Spleen (tissue), 11 donors: ENCODE measurements around the gene ATXN8OS. TPM values are rescaled to one million over a fixed set of nuclear protein-coding genes. Genes with fewer than 3 reads are reported as not detected.

Source experiments
- DNase-seq: peaks from one replicate; pipeline ENCODE4 v3.0.0-alpha.2; 2020
- H3K27ac ChIP-seq, 8 donors: fragments of 200-600 bp; sonication (generic) in 7 of 8; 1 replicate in 4 of 8; 2 replicates in 4 of 8; pipeline versions ENCODE4 v1.5.0 to v1.8.0; 2016 to 2021; ENCODE audit warnings: inconsistent platforms in 4 of 8, mild to moderate bottlenecking in 4 of 8, moderate library complexity in 1 of 8
- H3K27me3 ChIP-seq, 7 donors: fragments of 200-600 bp; sonication (generic) in 6 of 7; replicated peaks in 1 of 7; 1 replicate in 4 of 7; 2 replicates in 3 of 7; pipeline versions ENCODE4 v1.5.0 to v1.8.0; 2016 to 2021; ENCODE audit warnings: inconsistent platforms in 3 of 7, mild to moderate bottlenecking in 1 of 7
- H3K36me3 ChIP-seq, 6 donors: fragments of 200-600 bp; sonication (generic) in 5 of 6; 1 replicate in 4 of 6; 2 replicates in 2 of 6; pipeline versions ENCODE4 v1.5.0 to v1.8.0; 2016 to 2021; ENCODE audit warnings: inconsistent platforms in 2 of 6
- H3K4me1 ChIP-seq, 6 donors: fragments of 200-600 bp; sonication (generic) in 5 of 6; 1 replicate in 3 of 6; 2 replicates in 3 of 6; pipeline versions ENCODE4 v1.5.0 to v1.8.0; 2016 to 2021; ENCODE audit warnings: inconsistent platforms in 3 of 6
- H3K4me3 ChIP-seq, 8 donors: fragments of 200-600 bp; sonication (generic) in 7 of 8; 1 replicate in 4 of 8; 2 replicates in 4 of 8; pipeline versions ENCODE4 v1.5.0 to v1.8.0; 2016 to 2021; ENCODE audit warnings: inconsistent platforms in 4 of 8, mild to moderate bottlenecking in 4 of 8, moderate library complexity in 2 of 8
- H3K9me3 ChIP-seq, 8 donors: fragments of 200-600 bp; sonication (generic) in 7 of 8; 1 replicate in 4 of 8; 2 replicates in 4 of 8; pipeline versions ENCODE4 v1.5.0 to v1.8.0; 2016 to 2021; ENCODE audit warnings: inconsistent platforms in 4 of 8
- CTCF ChIP-seq, 11 experiments: fragments of 200-600 bp in 7 of 11; fragments of 450-650 bp in 4 of 11; sonication (generic) in 4 of 11; IDR thresholded peaks in 8 of 11; conservative IDR thresholded peaks in 3 of 11; 1 replicate in 7 of 11; 2 replicates in 4 of 11; pipeline versions ENCODE4 v1.4.0 to v1.8.0; 2016 to 2021; ENCODE audit warnings: antibody characterized with exemption in 11 of 11, inconsistent platforms in 4 of 11, mild to moderate bottlenecking in 1 of 11
- POLR2A ChIP-seq, 3 donors: fragments of 450-650 bp; IDR thresholded peaks; one replicate each; pipeline ENCODE4 v1.5.1; 2017; ENCODE audit warnings: antibody characterized with exemption in 3 of 3, mild to moderate bottlenecking in 1 of 3
- POLR2AphosphoS5 ChIP-seq, 3 donors: sonication (generic); formaldehyde crosslinking; IDR thresholded peaks; one replicate each; pipeline ENCODE4 v1.5.1; 2017; ENCODE audit warnings: antibody characterized with exemption in 3 of 3
- WGBS, 5 donors: extraction: QIAGEN DNeasy Blood & Tissue Kit in 3 of 5; methylation state at CpG; one replicate each; pipeline versions ENCODE4 v1.1.5 to v1.1.7; 2013 to 2018; 5-methylcytosine and 5-hydroxymethylcytosine counted together
- intact Hi-C: fragments of 100-400 bp; cut with DNase I; formaldehyde crosslinking; loops from one replicate; pipeline ENCODE4 v1.15.0; 2023; ENCODE audit warnings: low total_unique reads
- polyA plus RNA-seq, 3 donors: library from polyadenylated mRNA; stranded (reverse); fragments of 200-250 nt; gene quantifications; one replicate each; pipeline ENCODE4 v1.2.1, GENCODE V29; 2013
- total RNA-seq, 7 donors: library from RNA; depleted of rRNA in 3 of 7; stranded (reverse); fragments of >200 nt in 3 of 7; fragmentation: NEBNext Ultra II Directional in 4 of 7; extraction: Animal tissue kit (Norgen Biotek cat#: 25700) in 4 of 7; gene quantifications; one replicate each; pipeline versions ENCODE4 v1.1.0 to v1.2.1, GENCODE V29; 2016 to 2021
- donor health status: healthy with polysubstance abuse.
- donor health status: DM: no; HTN: no; CAD: no; lungs with moderate emphysema.
- donor health status: DM: no; HTN: no; CAD: no.
- donor health status: Bipolar disorder and iron deficiency.
- donor health status: healthy.
- donor health status: DM: no; HTN: no; CAD: no.
- donor health status: DM: yes; HTN: yes; CAD: no.

The ATXN8OS gene
- total and polyA plus RNA-seq, 10 donors, result not detected

GRCh38 chr13:70162141-70162540 is 54.5 kb downstream of the ATXN8OS start:
- no peaks in the 10 kb centered on the region for H3K36me3 ChIP-seq
- no peak overlapping the region for H3K4me3 ChIP-seq
- TF ChIP-seq CTCF (IDR thresholded peaks at IDR 0.05 in 8 of 11, conservative IDR thresholded peaks at IDR 0.05 in 3 of 11) (no peak), POLR2A (IDR thresholded peaks at IDR 0.05) (no peak), POLR2AphosphoS5 (IDR thresholded peaks at IDR 0.05) (no peak)
- WGBS, 5 donors, result 54 to 72% (median 56%) methylated on average over 5 of the region's 5 CpGs
- H3K4me1 ChIP-seq, result no peaks in the 10 kb centered on the region
- no peak overlapping the region for H3K27ac ChIP-seq
- H3K27me3 ChIP-seq, result no peaks in the 10 kb centered on the region
- no peak for DNase-seq
- H3K9me3 ChIP-seq, result peaks cover 0 to 14% (median 2%) of the 10 kb centered on the region in 8 donors
- intact Hi-C loops, result no loop called here

GRCh38 chr13:70170689-70171088 is 63.1 kb downstream of the ATXN8OS start:
- intact Hi-C loops, result no loop called here
- no peak overlapping the region for H3K4me3 ChIP-seq
- H3K4me1 ChIP-seq, result no peaks in the 10 kb centered on the region
- no peak for DNase-seq
- H3K27me3 ChIP-seq, result no peaks in the 10 kb centered on the region
- no peak overlapping the region for H3K27ac ChIP-seq
- no peak for TF ChIP-seq CTCF (IDR thresholded peaks at IDR 0.05 in 8 of 11, conservative IDR thresholded peaks at IDR 0.05 in 3 of 11)
- TF ChIP-seq POLR2AphosphoS5 (IDR thresholded peaks at IDR 0.05), result no peak
- no peak for TF ChIP-seq POLR2A (IDR thresholded peaks at IDR 0.05)
- WGBS, 5 donors, result 66 to 92% (median 86%) methylated on average over 5 of the region's 5 CpGs
- no peaks in the 10 kb centered on the region for H3K36me3 ChIP-seq
- peaks cover 0 to 22% (median 12%) of the 10 kb centered on the region in 8 donors for H3K9me3 ChIP-seq

- no peaks in the 10 kb centered on the region for H3K4me1 ChIP-seq
- H3K27ac ChIP-seq, result no peak overlapping the region
- TF ChIP-seq POLR2A (IDR thresholded peaks at IDR 0.05) (no peak), CTCF (IDR thresholded peaks at IDR 0.05 in 8 of 11, conservative IDR thresholded peaks at IDR 0.05 in 3 of 11) (no peak), POLR2AphosphoS5 (IDR thresholded peaks at IDR 0.05) (no peak)
- H3K4me3 ChIP-seq, result no peak overlapping the region
- WGBS, 5 donors, result 67 to 85% (median 74%) methylated on average over 3 of the region's 3 CpGs
- no peaks in the 10 kb centered on the region for H3K27me3 ChIP-seq
- peaks cover 0 to 22% (median 12%) of the 10 kb centered on the region in 8 donors for H3K9me3 ChIP-seq
- intact Hi-C loops, result no loop called here
- DNase-seq, result no peak
- H3K36me3 ChIP-seq, result no peaks in the 10 kb centered on the region
Observed at GRCh38 chr13:70171151-70171550, 63.5 kb downstream of the ATXN8OS start.

GRCh38 chr13:70172946-70173597 is 65.4 kb downstream of the ATXN8OS start:
- Histone ChIP-seq H3K4me3 (no peak overlapping the region), H3K9me3 (peaks cover 0 to 17% (median 11%) of the 10 kb centered on the region in 8 donors), H3K36me3 (no peaks in the 10 kb centered on the region), H3K27me3 (no peaks in the 10 kb centered on the region), H3K27ac (no peak overlapping the region), H3K4me1 (no peaks in the 10 kb centered on the region)
- TF ChIP-seq POLR2A (IDR thresholded peaks at IDR 0.05) (no peak), POLR2AphosphoS5 (IDR thresholded peaks at IDR 0.05) (no peak), CTCF (IDR thresholded peaks at IDR 0.05 in 8 of 11, conservative IDR thresholded peaks at IDR 0.05 in 3 of 11) (no peak)
- DNase-seq, result no peak
- WGBS, 5 donors, result 53 to 84% (median 81%) methylated on average over 1 of the region's 1 CpG
- intact Hi-C loops, result no loop called here
